Measurements from ENCODE around the gene PLXNC1.
"Not testable (repeated sequence)": the region's sequence is repeated elsewhere in the genome, so short reads cannot be mapped to it uniquely, and the experiment has no call there.

Gene PLXNC1

DNA sequence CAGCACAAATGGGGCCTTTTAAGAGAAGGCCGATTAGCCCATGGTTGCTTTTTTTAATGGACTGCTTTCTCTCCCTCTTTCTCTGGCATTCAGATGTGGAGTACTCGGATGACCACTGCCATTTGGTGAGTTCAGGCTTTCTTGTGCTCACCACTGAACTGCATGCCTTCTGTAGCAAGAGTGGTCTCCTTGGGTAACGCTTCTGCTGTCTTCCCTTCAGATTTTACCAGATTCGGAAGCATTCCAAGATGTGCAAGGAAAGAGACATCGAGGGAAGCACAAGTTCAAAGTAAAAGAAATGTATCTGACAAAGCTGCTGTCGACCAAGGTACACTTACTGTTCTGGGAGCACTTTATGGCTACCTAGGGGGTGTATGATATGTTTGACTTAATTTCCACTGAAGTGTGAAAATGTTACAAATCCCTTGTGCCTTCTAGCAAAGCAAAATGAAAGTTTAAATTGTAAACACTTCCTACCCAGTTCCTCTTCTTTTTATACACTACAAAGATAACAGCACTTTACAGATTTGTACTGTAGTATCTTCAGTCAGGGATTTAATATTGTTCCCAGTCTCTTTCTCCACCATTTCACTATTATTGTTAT lies 148.8 kb downstream of the PLXNC1 start:
- DNase-seq (ENCODE audit: low spot score) = no peak

GRCh38 chr12:94297876-94298505 lies 149.6 kb downstream of the PLXNC1 start:
- no peak for DNase-seq (ENCODE audit: low spot score)

- DNase-seq (ENCODE audit: low spot score) = no peak
Measured at GRCh38 chr12:94299846-94300245, 151.5 kb downstream of the PLXNC1 start.

GRCh38 chr12:94304012-94304411 lies 155.6 kb downstream of the PLXNC1 start:
- no peak for DNase-seq (ENCODE audit: low spot score)

GRCh38 chr12:94304566-94305061 lies 156.2 kb downstream of the PLXNC1 start:
- no peak for DNase-seq (ENCODE audit: low spot score)

DNA sequence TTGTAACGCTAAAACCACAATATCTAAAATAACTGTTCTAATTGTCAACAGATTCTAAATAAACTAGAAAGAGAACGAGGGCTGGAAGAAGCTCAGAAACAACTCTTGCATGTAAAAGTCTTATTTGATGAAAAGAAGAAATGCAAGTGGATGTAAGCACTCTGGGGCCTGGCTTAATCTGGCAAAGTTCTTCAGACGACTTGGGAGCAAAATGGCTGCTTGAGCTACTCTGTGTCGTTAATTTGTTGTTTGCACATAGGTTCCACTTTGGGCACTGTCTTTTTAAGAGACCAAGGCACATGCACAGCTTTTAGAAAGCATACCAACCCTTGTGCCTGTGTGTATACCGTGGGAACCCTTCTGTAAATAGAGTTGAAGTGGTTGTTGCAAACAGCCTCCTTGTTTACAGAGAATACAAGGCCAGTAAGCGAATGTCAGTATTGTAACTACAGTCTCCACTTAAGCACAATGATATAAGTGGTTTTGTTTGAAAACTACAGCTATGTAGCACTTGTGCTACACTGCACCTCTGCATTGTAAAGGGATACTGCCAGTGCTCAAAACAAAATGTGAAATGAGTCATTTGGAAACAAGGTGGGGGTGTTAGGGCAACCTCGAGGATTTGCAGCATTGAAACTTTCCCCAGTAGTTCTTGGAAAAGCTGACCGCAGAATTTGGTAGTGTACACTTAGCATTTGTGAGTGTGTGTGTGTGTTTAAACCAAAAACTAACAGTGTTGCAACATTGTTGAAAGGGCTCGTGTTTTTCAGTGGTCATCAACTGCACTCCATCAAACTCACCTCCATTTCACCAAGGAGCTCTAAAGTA lies 157.0 kb downstream of the PLXNC1 start:
- DNase-seq (ENCODE audit: low spot score) = no peak

DNA sequence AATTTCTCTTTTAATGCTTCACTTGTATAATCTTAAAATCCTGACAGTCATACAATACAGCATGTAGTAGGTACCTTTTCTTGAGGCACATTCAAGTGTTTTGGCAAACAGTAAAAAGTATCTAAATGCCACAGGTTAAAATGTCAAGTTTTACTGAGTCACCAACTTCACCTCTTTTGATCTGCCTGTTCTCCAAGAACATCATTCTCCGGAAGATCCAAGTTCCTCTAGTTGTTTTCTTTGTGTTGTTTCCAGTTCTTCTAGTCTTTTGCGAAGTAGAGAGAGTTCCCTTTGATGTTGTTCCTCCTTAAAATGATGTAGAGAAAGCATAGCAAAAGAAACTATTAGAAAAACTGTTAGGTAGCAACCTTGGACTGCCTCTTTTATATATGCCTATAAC lies 160.2 kb downstream of the PLXNC1 start:
- DNase-seq (ENCODE audit: low spot score) = no peak

DNA sequence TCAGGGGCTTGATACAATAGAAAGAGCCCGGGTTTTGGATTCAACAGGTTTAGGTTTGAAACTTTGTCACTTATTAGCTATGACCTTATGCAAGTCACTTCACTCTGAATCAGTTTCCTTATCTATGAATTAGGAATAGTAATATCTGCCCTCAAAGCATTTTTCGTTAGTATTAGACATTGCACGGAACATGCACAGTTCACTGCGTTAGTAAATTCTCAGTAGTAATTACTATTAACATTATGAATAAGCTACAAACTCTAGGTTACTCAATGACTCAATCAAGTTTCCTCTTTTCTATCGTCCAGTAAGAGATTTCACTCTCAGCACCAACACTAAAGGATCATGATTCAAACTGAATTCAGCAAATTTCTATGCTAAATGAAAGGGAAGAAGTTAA lies 161.0 kb downstream of the PLXNC1 start:
- DNase-seq (ENCODE audit: low spot score) = no peak

- no peak for DNase-seq (ENCODE audit: low spot score)
Measured at GRCh38 chr12:94312378-94312777, 164.0 kb downstream of the PLXNC1 start.

DNA sequence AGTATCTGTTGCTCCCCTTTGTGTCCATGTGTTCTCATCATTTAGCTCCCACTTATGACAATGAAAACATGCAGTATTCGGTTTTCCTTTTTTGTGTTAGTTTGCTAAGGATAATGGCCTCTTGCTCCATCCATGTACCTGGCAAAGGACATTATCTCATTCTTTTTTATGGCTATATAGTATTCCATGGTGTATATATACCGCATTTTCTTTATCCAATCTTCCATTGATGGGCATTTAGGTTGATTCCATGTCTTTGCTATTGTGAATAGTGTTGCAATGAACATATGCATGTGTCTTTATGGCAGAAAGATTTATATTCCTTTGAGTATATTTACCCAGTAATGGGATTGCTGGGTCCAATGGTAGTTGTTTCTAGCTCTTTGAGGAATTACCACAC lies 168.2 kb downstream of the PLXNC1 start:
- DNase-seq (ENCODE audit: low spot score) = not testable (repeated sequence)

DNA sequence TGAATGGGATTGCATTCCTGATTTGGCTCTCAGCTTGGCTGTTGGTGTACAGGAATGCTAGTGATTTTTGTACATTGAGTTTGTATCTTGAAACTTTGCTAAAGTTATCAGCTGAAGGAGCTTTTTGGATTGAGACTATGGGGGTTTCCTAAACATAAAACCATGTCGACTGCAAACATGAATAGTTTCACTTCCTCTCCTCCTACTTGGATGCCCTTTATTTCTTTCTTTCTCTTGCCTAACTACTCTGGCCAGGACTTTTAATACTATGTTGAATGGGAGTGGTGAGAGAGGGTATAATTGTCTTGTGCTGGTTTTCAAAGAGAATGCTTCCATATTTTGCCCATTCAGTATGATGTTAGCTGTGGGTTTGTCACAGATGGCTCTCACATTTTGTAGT lies 169.8 kb downstream of the PLXNC1 start:
- DNase-seq (ENCODE audit: low spot score) = no peak

- DNase-seq (ENCODE audit: low spot score) = no peak
Measured at GRCh38 chr12:94320109-94320508, 171.7 kb downstream of the PLXNC1 start.

DNA sequence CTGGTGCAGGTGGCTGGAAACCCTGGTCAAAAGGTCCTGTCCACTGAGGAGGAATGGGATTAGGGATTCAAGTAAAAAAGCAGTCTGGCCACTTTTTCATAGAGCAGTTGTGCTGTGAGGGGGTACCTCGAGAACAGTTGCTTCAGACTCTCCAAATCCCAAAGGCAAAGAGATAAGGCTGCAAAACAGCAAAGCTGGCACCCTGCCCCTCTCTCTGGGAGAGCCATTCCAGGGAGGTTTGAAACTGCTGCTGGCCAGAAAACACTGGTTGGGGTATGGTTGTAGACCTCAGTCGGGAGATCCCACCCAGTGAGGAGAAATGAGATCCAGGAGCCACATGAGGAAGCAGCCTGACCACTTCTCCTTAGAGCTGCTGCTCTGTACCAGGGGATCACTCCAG lies 174.0 kb downstream of the PLXNC1 start:
- DNase-seq (ENCODE audit: low spot score) = no peak

- DNase-seq (ENCODE audit: low spot score) = no peak
Measured at GRCh38 chr12:94326234-94326633, 177.9 kb downstream of the PLXNC1 start.

- no peak for DNase-seq (ENCODE audit: low spot score)
Measured at GRCh38 chr12:94326727-94327126, 178.3 kb downstream of the PLXNC1 start.

GRCh38 chr12:94327809-94328208 lies 179.4 kb downstream of the PLXNC1 start:
- DNase-seq (ENCODE audit: low spot score) = no peak

DNA sequence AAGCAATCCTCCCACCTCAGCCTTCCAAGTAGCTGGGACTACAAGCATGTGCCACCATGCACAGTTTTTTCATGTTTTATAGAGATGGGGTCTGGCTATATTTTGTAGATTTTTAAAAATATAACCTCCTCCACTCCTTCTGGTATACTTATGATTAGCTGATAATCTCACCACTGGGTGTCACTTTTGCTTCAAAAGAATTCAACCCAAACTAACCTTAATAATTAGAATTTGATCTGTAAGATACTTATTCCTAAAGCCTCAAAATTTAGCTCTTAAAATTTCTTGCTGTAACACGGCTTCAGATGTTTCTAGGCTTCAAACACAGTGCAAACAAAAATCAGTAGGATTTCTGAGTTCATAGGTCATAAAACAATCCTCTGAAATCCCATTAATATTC lies 181.0 kb downstream of the PLXNC1 start:
- DNase-seq (ENCODE audit: low spot score) = no peak

GRCh38 chr12:94333396-94333795 lies 185.0 kb downstream of the PLXNC1 start:
- DNase-seq (ENCODE audit: low spot score) = no peak

DNA sequence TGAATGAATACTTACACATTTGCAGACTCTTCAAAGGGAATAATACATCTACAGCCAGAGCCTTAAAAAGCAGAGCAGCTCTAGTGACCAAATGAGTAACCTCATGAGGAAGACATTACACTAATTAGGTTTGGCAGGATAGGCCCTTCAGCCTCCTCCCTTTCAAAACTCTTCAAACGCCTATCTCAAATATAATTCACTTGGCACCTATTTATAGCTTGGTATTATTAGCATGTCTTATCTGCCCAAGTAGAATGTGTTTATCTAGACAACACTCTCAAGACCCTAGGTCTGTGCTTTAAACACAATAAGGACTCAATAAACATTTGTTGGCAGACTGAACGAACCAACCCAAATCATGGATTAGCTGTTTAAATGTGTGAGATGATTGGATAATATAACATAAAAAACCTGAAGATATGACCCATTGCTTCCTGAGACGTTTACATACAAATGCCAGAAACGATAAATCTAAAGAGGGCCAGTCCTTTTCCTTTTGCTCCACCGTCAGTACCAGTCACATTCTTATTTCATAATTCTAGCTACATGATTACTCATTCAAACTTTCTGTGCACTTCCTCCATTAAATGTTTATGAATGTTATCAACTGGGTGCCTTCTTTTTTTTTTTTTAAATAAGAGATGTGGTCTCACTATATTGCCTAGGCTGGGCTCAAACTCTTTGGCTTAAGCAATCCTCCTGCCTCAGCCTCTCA lies 188.0 kb downstream of the PLXNC1 start:
- DNase-seq (ENCODE audit: low spot score) = no peak

GRCh38 chr12:94338006-94338794 lies 189.8 kb downstream of the PLXNC1 start:
- no peak for DNase-seq (ENCODE audit: low spot score)

GRCh38 chr12:94340573-94340972 lies 192.2 kb downstream of the PLXNC1 start:
- no peak for DNase-seq (ENCODE audit: low spot score)

GRCh38 chr12:94353130-94353529 lies 204.8 kb downstream of the PLXNC1 start:
- DNase-seq (ENCODE audit: low spot score) = no peak
